ENCODE measurements around the gene SAPCD2.

DNA sequence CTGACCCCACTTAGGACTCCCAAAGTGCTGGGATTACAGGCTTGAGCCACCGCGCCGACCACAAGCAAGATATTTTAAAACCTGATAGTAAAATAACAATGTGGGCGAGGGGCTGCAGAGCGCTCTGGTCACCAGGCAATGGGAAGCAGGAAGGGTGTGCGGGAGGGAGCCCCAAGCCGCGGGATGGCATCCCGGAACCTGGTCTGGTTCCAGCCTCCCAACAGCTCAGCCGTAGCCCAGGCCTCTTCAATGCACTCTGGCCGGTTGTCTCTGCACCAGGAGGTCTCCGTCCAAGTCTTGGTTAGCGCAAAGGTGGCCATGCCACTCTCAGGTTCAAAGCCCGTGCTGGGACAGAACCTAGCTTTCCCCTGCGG is 6.3 kb upstream of the SAPCD2 start:
- TF ChIP-seq GATA2 (IDR thresholded peaks at IDR 0.05; ENCODE audit: low read depth, low read length) (no peak), GATA3 (IDR thresholded peaks at IDR 0.05; ENCODE audit: low read depth, low read length) (no peak)
